ENCODE results near the gene ANXA5.

The ANXA5 gene

GRCh38 chr4:121711263-121712000 is 14.7 kb upstream of the ANXA5 start:
- DNase-seq, result peak; percentile 60

DNA sequence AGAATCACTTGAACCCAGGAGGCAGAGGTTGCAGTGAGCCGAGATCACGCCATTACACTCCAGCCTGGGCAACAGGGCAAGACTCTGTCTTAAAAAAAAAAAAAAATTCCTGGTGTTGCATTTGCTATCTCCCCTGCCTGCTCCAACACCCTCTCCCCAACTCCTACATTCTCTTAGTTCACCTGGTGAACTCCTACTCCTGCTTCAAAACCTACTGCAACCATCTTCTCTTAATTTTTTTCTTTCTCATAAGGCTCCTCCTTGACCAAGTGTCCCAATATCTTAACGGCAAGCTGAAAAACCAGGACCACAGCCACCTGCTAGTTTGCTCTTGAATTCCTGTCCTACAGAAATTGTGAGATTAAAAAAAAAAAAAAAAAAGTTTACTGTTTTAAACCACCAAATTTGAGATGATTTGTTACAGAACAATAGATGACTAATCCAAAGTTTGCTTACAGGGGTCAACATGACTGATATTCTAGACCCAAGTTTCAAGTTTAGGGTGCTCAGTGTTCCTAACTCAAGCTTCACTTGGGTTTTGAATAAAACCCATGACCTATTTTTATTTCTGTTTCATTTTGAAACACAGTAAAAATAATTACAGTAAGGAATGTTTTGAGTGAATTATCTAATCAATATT is 13.1 kb upstream of the ANXA5 start:
- no peak for DNase-seq

DNA sequence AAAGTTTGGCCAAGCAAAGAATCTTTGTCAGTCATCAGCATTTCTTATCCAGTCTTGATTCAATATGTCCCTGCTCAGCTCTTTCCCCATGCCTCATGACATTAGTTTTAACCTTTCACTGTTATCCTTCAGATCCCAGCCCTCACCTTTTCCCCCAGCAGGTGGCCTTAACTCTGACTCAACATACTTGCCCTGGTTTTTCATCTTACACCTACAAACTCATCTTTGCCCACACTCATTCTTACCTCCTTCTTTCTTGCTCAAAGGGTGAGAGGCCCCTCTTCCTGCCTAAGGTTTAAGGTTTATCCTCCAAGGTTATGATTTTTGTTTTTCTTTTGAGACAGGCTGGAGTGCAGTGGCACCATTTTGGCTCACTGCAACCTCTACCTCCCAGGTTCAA is 10.6 kb upstream of the ANXA5 start:
- no peak for DNase-seq

GRCh38 chr4:121706595-121707021 is 9.8 kb upstream of the ANXA5 start:
- DNase-seq, result peak; percentile 73

GRCh38 chr4:121705521-121705920 is 8.7 kb upstream of the ANXA5 start:
- DNase-seq, result no peak

- no peak for DNase-seq
Measured at GRCh38 chr4:121702136-121702535, 5.4 kb upstream of the ANXA5 start.

DNA sequence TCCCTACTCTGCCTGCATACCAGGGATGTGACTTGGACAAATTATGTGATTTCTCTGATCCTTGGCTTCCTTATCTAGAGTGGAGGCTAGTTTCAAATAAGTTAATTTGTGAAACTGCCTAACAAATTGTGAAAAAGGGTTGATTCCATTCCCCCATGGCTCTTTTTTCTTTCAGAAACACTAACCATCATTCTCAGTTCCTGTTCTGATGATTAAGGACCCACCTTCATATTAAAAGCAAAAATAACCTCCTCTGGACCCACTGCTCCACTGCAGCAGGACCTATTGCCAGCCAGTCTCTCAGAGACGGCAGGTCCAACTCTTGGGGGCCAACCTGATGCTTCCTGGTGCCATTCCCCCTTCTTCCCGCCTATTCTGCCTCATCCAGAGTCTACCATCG is 4.5 kb upstream of the ANXA5 start:
- no peak for DNase-seq

DNA sequence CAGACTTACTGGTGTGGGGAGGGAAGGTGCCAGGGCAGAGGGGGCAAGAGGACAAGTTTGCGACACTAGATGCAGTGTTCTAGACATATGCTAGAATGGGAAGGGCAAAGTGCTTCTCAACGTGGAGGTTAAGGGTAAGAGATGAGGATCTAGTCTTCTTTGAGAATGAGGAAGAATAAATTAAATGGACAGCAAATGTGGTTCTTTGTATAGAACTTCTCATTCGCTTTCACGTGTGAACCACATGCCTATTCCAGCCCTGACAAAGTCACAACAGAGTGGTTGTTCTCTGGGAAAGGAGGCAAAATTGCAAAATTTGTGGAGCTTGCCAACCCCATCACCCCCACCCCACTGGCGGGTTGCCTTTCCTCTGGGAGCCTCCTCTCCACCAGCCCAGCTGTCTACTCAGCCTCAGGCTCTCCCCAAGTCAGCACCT is 1.5 kb upstream of the ANXA5 start:
- DNase-seq, result peak; percentile 17

- peak; percentile 25 for DNase-seq
Measured at GRCh38 chr4:121697564-121697963, 784 bp upstream of the ANXA5 start.

GRCh38 chr4:121696170-121696580 is 605 bp downstream of the ANXA5 start:
- DNase-seq, result peak; percentile 53

GRCh38 chr4:121693886-121694285 is 2.9 kb downstream of the ANXA5 start:
- DNase-seq, result no peak

DNA sequence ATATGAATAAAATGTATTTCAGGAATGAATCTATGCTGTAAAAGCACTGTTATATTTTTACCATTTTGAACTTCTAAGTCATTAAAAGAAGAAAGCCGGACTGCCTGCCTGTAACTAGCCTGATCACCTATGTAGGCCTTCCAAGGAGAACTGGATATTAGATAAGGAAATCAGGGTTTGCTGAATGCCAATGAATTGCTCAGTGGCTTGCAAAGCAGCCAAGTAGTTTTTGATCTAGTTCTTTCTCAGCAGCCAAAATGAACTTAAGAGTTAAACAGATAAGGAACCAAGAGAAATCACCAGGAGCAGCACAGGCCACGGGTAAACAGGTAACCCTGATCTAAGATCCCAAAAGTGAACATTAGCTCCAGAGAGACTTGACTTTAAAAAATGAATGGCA is 3.3 kb downstream of the ANXA5 start:
- DNase-seq, result no peak

GRCh38 chr4:121692261-121692660 is 4.5 kb downstream of the ANXA5 start:
- DNase-seq, result no peak

GRCh38 chr4:121690001-121690400 is 6.8 kb downstream of the ANXA5 start:
- no peak for DNase-seq

DNA sequence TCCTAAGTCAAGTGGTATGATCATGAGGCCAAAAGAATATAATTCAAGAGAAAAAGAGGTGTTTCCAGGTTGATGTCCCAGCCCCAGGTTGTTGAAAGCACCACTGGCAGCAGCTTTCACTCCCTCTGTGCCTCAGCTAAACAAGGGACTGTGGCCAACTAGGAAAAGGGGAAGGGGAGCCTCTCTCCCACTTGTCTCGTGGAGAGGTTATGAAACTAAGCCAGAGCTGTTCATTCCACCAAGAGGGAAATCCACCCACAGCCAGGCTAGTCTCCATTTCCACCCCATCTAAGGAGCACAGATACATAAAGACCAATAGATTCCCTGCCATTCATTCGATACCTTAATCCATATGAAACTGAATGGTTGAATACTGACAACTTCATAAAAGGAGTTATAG is 8.1 kb downstream of the ANXA5 start:
- DNase-seq, result no peak

DNA sequence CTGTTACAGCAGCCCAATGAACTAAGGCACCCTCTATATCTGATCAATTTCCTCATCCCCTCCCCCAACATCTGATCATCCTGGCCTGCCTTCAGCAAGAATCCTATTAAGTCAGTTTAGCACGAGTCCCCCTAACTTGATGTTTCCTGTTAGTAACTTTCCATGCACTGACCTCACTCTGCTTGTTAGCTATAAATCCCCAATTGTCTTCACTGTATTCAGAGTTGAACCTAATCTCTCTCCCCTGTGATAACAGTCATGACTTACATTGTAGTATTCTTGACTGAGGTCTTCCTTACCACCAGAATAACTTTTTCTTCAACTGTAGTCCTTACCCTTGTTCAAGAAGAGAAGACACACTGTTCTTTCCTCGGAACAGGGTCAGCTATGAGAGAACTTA is 8.5 kb downstream of the ANXA5 start:
- no peak for DNase-seq

DNA sequence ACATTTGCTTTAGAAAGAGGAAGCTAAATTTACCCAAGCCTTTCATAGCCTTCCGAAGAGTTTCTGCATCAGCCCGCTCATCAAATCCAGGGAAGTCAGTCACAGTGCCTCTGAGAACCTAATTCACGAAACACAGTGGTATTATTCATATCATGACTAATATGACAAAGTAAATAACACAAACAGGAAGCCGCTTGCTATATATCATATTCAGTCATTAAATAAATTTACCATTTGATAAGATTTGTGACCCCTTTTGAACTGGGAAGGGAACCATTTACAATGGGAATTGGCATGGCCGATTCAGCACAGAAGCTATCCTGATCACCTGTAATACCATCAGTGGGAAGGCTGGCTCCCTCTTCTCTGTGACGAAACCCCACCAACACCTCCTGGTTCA is 10.5 kb downstream of the ANXA5 start:
- no peak for DNase-seq

GRCh38 chr4:121685257-121685656 is 11.5 kb downstream of the ANXA5 start:
- DNase-seq, result no peak

DNA sequence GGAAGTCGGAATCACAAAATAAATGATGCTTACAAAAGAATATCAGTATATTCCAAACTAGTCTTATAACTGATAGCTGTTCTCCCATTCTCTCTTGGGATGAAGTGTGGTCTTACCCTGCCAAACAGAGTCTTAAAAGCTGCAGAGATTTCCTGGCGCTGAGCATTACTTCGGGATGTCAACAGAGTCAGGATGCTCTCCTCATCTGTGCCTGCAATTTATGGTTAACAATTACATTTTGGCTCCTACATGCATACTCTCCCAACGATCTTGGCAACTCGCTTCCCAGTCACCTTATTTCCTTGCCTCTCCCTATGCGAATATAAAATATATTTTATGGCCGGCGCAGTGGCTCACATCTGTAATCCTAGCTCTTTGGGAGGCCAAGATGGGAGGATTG is 12.2 kb downstream of the ANXA5 start:
- DNase-seq, result no peak

DNA sequence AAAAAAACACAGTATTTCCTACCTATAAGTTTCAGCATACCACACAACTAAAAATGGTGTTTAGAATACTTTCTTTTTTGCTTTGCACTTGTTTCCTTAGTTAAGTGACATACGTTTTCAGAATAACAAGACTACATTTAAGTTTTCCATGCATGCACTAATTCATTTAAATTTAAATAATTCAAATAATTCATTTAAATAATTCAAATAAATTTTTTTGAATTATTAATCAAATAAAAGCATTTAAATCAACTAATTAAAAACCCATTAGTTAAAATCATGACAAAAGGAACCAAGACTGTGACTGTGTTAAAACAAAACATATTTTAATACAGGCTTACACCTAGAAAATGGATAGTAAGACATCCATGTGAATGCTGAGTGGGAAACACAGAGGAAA is 12.8 kb downstream of the ANXA5 start:
- DNase-seq, result no peak

- no peak for DNase-seq
Measured at GRCh38 chr4:121680571-121680970, 16.2 kb downstream of the ANXA5 start.

DNA sequence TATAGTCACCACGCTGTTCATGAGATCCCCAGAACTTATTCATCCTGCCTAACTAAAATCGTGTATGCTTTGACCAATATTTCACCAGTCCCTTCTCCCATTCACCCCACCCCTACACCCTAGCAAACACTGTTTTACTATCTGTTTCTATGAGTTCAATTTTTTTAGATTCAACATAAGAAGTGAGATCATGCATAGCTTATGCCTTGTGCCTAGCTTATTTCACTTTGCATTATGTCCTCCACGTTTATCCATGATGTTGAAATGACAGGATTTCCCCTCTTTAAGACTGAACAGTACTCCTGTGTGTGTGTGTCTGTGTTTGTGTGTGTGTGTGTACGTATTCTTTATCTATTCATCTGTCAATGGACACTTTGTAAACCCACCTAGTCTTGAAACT is 16.8 kb downstream of the ANXA5 start:
- no peak for DNase-seq

GRCh38 chr4:121679267-121679666 is 17.5 kb downstream of the ANXA5 start:
- DNase-seq, result no peak

DNA sequence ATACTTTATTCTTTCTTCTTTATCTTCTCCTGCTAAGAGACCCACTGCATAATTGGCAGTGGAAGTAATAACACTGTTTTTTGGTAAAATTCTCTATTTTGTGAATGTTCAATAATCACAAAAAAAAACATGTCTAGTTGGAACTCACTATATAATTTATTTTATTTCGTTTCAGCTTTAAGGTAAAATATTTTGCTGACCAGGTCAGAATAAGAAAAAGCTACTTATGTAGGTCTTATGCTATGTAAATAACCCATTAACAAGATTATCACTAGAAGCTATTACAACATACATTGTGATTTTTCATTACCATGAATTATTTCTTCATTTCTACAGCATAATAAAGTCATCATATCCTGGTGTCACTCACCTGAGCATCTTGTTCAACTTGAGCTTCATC is 19.3 kb downstream of the ANXA5 start:
- DNase-seq, result no peak
